ENCODE measurements around the gene EVX2. TPM values are rescaled to one million over a fixed set of nuclear protein-coding genes. Genes with fewer than 3 reads are reported as not detected.

Gene EVX2
- total and polyA plus RNA-seq, 9 of the 15 experiments (the other 6 are each of a cell fraction or from before 2014, with no cell fraction given): not detected

- TF ChIP-seq SAP30 (IDR thresholded peaks at IDR 0.05; ENCODE audit: borderline replicate concordance, insufficient read depth, low read depth, low read length, poor library complexity, severe bottlenecking) (no peak), ZNF232 (CRISPR knock-in tag; IDR thresholded peaks at IDR 0.05) (0 out of 2 replicates have a peak, but pooled peaks have one; percentile 71), ZNF318 (IDR thresholded peaks at IDR 0.05; ENCODE audit: borderline replicate concordance in 1 of 2, low read depth in 1 of 2) (no peak), GATAD2A (IDR thresholded peaks at IDR 0.05) (no peak), MCM2 (IDR thresholded peaks at IDR 0.05; ENCODE audit: low read depth) (no peak), CBFA2T2 (conservative IDR thresholded peaks at IDR 0.05) (no peak), GTF2E2 (tag; IDR thresholded peaks at IDR 0.05) (no peak), TGIF2 (CRISPR knock-in tag; IDR thresholded peaks at IDR 0.05) (peak; percentile 68; the same call in 1 of the 2 replicates), RAD51 (IDR thresholded peaks at IDR 0.05; ENCODE audit: borderline replicate concordance, low read depth) (no peak), ADNP (tag; IDR thresholded peaks at IDR 0.05) (no peak), ZFX (CRISPR knock-in tag; IDR thresholded peaks at IDR 0.05) (peak; percentile 82), MNT (conservative IDR thresholded peaks at IDR 0.05) (no peak)
- TF ChIP-seq, protein P1, sequence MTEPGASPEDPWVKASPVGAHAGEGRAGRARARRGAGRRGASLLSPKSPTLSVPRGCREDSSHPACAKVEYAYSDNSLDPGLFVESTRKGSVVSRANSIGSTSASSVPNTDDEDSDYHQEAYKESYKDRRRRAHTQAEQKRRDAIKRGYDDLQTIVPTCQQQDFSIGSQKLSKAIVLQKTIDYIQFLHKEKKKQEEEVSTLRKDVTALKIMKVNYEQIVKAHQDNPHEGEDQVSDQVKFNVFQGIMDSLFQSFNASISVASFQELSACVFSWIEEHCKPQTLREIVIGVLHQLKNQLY (CRISPR knock-in tag; conservative IDR thresholded peaks at IDR 0.05): no peak
Observed at GRCh38 chr2:176066645-176067588, 16.8 kb downstream of the EVX2 start (continued).
